ENCODE data around the gene ACACB.
A peak's percentile ranks its signal among the peaks of the same experiment; 100 is the strongest.

Gene ACACB

GRCh38 chr12:109302358-109302757 lies 186.0 kb downstream of the ACACB start:
- DNase-seq, result no peak

DNA sequence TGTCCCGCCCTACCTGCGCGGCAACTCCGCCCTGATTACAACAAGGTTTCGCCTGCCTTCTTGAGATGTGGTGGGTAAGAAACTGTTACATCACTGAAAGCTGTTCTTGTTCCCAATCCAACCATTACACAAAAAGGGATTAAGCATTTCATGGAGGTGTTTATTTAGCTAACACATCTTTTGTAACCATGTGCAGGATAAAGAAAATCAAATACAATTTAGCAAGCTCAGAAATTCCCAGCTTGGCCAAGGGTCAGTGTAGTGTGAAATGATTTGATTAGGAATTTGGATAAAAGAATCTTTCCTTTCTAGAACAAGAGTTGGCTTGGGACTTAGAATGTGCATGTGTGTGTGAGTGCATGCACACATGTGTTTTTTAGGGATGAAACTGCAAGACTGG lies 186.4 kb downstream of the ACACB start:
- no peak for DNase-seq

DNA sequence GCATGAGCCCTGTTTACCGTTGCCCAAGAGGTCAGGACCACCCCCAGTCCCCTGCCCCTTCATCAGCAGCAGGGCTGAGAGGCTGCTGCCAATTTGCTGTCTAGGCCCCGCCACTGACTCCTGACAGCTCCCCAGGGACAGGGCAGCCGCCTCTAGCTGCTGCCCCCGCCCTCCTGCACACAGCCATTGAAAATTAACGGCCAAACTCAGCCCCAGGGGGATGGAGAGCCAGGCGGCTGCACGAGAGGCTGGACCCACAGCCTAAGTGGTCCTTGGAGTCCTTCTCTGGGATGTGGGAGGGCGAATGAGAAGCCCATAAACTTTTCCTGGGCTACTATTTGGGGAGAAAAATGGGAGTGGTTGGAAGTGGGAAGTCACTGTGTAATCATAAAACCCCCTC lies 188.1 kb downstream of the ACACB start:
- no peak for DNase-seq

DNA sequence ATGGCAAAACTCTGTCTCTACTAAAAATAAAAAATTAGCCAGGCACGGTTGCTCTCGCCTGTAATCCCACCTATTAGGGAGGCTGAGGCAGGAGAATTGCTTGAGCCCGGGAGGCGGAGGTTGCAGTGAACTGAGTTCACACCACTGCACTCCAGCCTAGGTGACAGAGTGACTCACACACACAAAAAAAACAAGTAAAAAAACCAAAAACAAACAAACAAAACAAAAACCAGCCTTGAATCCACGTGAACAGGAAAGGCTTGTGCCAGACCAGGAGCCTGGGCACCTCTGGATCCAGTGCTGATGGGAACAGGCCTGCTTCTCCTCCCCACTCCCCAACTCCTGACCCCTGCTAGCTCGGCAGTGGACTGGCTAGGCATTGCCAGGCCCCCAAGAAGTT lies 189.2 kb downstream of the ACACB start:
- no peak for DNase-seq

GRCh38 chr12:109307051-109307450 lies 190.7 kb downstream of the ACACB start:
- no peak for DNase-seq

DNA sequence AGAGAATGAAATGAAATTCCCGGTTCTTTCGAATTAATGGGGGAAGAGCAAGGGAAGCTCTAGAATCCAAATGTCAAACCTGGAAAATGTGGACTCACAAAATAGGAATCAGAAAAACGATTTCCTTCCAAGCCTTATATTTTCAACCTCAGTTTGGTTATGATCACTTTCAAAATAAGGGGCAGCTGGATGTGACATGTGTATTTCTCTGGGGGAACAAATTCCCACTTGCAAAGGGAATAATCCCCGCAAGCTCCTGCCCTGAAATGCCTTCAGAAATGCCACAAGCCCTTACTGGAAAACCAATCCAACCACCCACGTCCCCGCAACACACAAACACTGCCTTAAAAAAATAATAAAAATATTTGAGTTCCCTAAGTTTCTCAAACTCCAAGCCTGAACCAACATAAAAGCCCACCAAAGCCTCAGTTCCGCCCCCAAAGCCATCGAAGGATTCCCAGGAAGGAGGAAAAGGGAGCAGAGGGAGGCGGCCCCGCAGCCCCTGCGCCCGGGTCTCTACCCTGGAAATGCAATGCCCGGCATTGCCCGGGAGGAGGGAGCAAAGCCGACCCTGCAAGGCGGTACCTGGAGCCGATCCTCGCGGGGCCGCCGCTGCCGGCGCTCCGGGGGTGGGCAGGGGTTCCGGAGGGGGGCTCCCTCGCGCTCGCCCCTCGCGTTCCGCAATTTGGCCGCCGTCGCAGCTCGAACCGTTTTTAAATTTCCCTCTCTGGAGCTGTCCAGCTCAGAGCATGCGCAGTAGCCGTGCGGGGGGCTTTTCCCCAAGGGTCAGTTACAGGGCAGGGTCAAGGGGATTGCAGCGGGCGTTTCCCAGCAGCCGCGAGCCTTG lies 192.4 kb downstream of the ACACB start, which contains the start of gene FOXN4:
Gene FOXN4 (minus strand): TSS at position 751 of the 847 bp plus-strand sequence. CDS start 963 bp downstream, outside the sequence.
- peak; percentile 40 for DNase-seq

GRCh38 chr12:109309381-109310246 lies 193.2 kb downstream of the ACACB start:
- DNase-seq, result peak; percentile 71

GRCh38 chr12:109310247-109311125 lies 194.1 kb downstream of the ACACB start:
- DNase-seq, result peak; percentile 66

Data from right kidney (tissue), 1 donor.